HepG2 (cell line): Measurements from ENCODE around the gene DCUN1D2. TPM values are rescaled to one million over a fixed set of nuclear protein-coding genes. Genes with fewer than 3 reads are reported as not detected.

Source experiments
- ELF1 ChIP-seq: sonication (generic); formaldehyde crosslinking; IDR thresholded peaks from 2 replicates; pipeline ENCODE4 v1.4.0; 2020; ENCODE audit warnings: missing genetic modification reagents
- HNF4G ChIP-seq, 2 experiments: sonication (generic) in 1 of 2; formaldehyde crosslinking in 1 of 2; IDR thresholded peaks; 2 replicates each; pipeline versions ENCODE4 v1.4.0 to v1.6.1; 2011 to 2020; ENCODE audit warnings: borderline replicate concordance in 2 of 2, low read depth in 2 of 2, mild to moderate bottlenecking in 2 of 2, low read length in 1 of 2, missing genetic modification reagents in 1 of 2, moderate library complexity in 1 of 2
- HNRNPLL ChIP-seq: fragments of 200-400 bp; formaldehyde crosslinking; IDR thresholded peaks from 2 replicates; pipeline ENCODE4 v1.6.1; 2017; ENCODE audit warnings: mild to moderate bottlenecking, low read depth, low read length; ENCODE audit not compliant: poor library complexity, severe bottlenecking
- NFYB ChIP-seq: sonication (generic); formaldehyde crosslinking; IDR thresholded peaks from 2 replicates; pipeline ENCODE4 v1.4.0; 2020; ENCODE audit warnings: missing genetic modification reagents
- RFX1 ChIP-seq: fragments of 450-650 bp; IDR thresholded peaks from 2 replicates; pipeline ENCODE4 v1.6.1; 2017
- U2AF1 ChIP-seq: fragments of 200-400 bp; formaldehyde crosslinking; optimal IDR thresholded peaks from 2 replicates; pipeline ENCODE3; 2017; ENCODE audit warnings: mild to moderate bottlenecking, low read depth, low read length
- ZBTB3 ChIP-seq: sonication (generic); formaldehyde crosslinking; IDR thresholded peaks from 2 replicates; pipeline ENCODE4 v1.4.0; 2020; ENCODE audit warnings: low read depth, mild to moderate bottlenecking, moderate library complexity, missing genetic modification reagents, borderline replicate concordance
- ZNF17 ChIP-seq: sonication (generic); formaldehyde crosslinking; IDR thresholded peaks from 2 replicates; pipeline ENCODE4 v1.5.0; 2020; ENCODE audit warnings: mild to moderate bottlenecking, missing genetic modification reagents
- ZNF234 ChIP-seq: sonication (generic); formaldehyde crosslinking; conservative IDR thresholded peaks from 2 replicates; pipeline ENCODE4 v1.5.1; 2020; ENCODE audit warnings: mild to moderate bottlenecking, missing genetic modification reagents
- ZNF264 ChIP-seq: sonication (generic); formaldehyde crosslinking; IDR thresholded peaks from 2 replicates; pipeline ENCODE4 v1.4.0; 2020; ENCODE audit warnings: missing genetic modification reagents
- ZNF274 ChIP-seq: sonication (generic); formaldehyde crosslinking; IDR thresholded peaks from 2 replicates; pipeline ENCODE4 v1.5.1; 2020; ENCODE audit warnings: mild to moderate bottlenecking, missing genetic modification reagents
- ZNF703 ChIP-seq: sonication (generic); formaldehyde crosslinking; IDR thresholded peaks from 2 replicates; pipeline ENCODE4 v1.5.1; 2020; ENCODE audit warnings: missing genetic modification reagents, mild to moderate bottlenecking, moderate library complexity, borderline replicate concordance
- ZNF75D ChIP-seq: sonication (generic); formaldehyde crosslinking; IDR thresholded peaks from 2 replicates; pipeline ENCODE4 v1.8.1; 2023; ENCODE audit warnings: missing genetic modification reagents, mild to moderate bottlenecking, borderline replicate concordance
- polyA plus RNA-seq, 8 experiments: library from polyadenylated mRNA; depleted of rRNA in 3 of 8; stranded (reverse) in 7 of 8; unstranded in 1 of 8; fragments of >200 nt; fragmentation: Illumina TruSeq in 4 of 8; extraction: Trizol in 4 of 8; gene quantifications; 2 replicates each; pipeline versions ENCODE4 v1.2.1 to v1.2.3, GENCODE V29; 2011 to 2016; ENCODE audit warnings: low read depth in 4 of 8, missing spikeins in 1 of 8, mixed read lengths in 1 of 8; ENCODE audit not compliant: insufficient read depth in 1 of 8
- total RNA-seq, 5 experiments: library from RNA; depleted of rRNA; stranded (reverse); fragments of >200 nt; fragmentation: Illumina TruSeq; extraction: Trizol; gene quantifications; 2 replicates each; pipeline ENCODE4 v1.2.3, GENCODE V29; 2016; ENCODE audit warnings: low read depth in 1 of 5
- TF ChIP-seq, protein P1 (sequence below): sonication (generic); formaldehyde crosslinking; IDR thresholded peaks from 2 replicates; pipeline ENCODE4 v1.4.0; 2020; ENCODE audit warnings: mild to moderate bottlenecking, low read depth, missing genetic modification reagents
- TF ChIP-seq, protein P2 (sequence below): sonication (generic); formaldehyde crosslinking; IDR thresholded peaks from 2 replicates; pipeline ENCODE4 v1.5.0; 2020; ENCODE audit warnings: missing genetic modification reagents, mild to moderate bottlenecking, borderline replicate concordance
- TF ChIP-seq, protein P3 (sequence below): IDR thresholded peaks from 2 replicates; pipeline ENCODE4 v1.6.1; 2016; ENCODE audit warnings: low read depth, control low read depth
- TF ChIP-seq, protein P4 (sequence below), 2 experiments: sonication (generic) in 1 of 2; formaldehyde crosslinking in 1 of 2; IDR thresholded peaks; 2 replicates each; pipeline versions ENCODE4 v1.4.0 to v1.6.1; 2016 to 2020; ENCODE audit warnings: borderline replicate concordance in 1 of 2, low read depth in 1 of 2, mild to moderate bottlenecking in 1 of 2, missing genetic modification reagents in 1 of 2
- TF ChIP-seq, protein P5 (sequence below): sonication (generic); formaldehyde crosslinking; IDR thresholded peaks from 2 replicates; pipeline ENCODE4 v1.4.0; 2020; ENCODE audit warnings: mild to moderate bottlenecking, low read depth, missing genetic modification reagents

Gene DCUN1D2
- total and polyA plus RNA-seq, 2 of the 13 experiments (the other 11 are each of a cell fraction or from before 2014, with no cell fraction given) = 9.1 to 9.6 TPM

DNA sequence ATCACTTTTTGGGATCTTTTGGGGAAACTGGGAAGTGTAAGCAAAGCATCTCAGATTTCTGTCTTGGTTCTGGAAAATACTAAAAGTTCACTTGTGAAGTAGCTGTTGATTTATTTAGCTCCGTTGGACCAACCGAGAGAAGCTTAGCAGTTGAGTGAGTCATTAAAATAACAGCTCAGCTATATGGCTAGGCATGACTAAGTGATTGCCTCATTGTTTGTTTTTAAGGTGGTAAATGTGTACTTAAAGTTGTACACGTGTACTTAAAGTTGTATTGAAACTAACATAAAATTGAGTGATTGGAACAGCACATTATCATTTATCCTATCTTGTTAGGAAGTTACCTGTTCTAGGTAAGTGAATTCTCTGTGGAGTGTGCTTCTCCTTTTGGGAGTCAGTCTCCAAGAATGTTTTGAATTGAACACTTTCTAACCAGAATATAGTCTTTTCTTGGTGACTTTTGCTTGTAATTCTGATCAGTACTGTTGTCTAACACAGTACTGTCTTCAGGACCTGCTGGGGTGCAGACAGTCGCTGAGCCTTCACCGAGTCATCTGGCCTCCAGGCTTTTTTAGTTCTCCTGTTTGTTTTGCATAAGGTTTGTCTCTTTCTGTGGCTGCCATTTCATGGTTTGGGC is 2.9 kb upstream of the DCUN1D2 start (continued):
- no peak for TF ChIP-seq ZNF703 (CRISPR knock-in tag)
- TF ChIP-seq, protein P1, sequence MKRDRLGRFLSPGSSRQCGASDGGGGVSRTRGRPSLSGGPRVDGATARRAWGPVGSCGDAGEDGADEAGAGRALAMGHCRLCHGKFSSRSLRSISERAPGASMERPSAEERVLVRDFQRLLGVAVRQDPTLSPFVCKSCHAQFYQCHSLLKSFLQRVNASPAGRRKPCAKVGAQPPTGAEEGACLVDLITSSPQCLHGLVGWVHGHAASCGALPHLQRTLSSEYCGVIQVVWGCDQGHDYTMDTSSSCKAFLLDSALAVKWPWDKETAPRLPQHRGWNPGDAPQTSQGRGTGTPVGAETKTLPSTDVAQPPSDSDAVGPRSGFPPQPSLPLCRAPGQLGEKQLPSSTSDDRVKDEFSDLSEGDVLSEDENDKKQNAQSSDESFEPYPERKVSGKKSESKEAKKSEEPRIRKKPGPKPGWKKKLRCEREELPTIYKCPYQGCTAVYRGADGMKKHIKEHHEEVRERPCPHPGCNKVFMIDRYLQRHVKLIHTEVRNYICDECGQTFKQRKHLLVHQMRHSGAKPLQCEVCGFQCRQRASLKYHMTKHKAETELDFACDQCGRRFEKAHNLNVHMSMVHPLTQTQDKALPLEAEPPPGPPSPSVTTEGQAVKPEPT (CRISPR knock-in tag) = no peak
- no peak for TF ChIP-seq ZNF75D (CRISPR knock-in tag)
- TF ChIP-seq ZBTB3 (CRISPR knock-in tag) = no peak
- TF ChIP-seq, protein P2, sequence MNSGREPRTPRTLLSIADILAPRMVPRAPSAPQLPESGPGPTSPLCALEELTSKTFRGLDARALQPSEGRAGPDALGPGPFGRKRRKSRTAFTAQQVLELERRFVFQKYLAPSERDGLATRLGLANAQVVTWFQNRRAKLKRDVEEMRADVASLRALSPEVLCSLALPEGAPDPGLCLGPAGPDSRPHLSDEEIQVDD (CRISPR knock-in tag) = no peak
- no peak for TF ChIP-seq ZNF17 (CRISPR knock-in tag)
- no peak for TF ChIP-seq ZNF264 (CRISPR knock-in tag)
- TF ChIP-seq HNF4G (IDR thresholded peaks at IDR 0.05; ENCODE audit: borderline replicate concordance, low read depth, low read length) = no peak
- no peak for TF ChIP-seq HNF4G (CRISPR knock-in tag; IDR thresholded peaks at IDR 0.05; ENCODE audit: borderline replicate concordance, low read depth)
- TF ChIP-seq ZNF274 = no peak
- TF ChIP-seq HNRNPLL = no peak
- TF ChIP-seq, protein P3, sequence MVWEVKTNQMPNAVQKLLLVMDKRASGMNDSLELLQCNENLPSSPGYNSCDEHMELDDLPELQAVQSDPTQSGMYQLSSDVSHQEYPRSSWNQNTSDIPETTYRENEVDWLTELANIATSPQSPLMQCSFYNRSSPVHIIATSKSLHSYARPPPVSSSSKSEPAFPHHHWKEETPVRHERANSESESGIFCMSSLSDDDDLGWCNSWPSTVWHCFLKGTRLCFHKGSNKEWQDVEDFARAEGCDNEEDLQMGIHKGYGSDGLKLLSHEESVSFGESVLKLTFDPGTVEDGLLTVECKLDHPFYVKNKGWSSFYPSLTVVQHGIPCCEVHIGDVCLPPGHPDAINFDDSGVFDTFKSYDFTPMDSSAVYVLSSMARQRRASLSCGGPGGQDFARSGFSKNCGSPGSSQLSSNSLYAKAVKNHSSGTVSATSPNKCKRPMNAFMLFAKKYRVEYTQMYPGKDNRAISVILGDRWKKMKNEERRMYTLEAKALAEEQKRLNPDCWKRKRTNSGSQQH (CRISPR knock-in tag) = no peak
- TF ChIP-seq, protein P4, sequence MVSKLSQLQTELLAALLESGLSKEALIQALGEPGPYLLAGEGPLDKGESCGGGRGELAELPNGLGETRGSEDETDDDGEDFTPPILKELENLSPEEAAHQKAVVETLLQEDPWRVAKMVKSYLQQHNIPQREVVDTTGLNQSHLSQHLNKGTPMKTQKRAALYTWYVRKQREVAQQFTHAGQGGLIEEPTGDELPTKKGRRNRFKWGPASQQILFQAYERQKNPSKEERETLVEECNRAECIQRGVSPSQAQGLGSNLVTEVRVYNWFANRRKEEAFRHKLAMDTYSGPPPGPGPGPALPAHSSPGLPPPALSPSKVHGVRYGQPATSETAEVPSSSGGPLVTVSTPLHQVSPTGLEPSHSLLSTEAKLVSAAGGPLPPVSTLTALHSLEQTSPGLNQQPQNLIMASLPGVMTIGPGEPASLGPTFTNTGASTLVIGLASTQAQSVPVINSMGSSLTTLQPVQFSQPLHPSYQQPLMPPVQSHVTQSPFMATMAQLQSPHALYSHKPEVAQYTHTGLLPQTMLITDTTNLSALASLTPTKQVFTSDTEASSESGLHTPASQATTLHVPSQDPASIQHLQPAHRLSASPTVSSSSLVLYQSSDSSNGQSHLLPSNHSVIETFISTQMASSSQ (IDR thresholded peaks at IDR 0.05; ENCODE audit: low read depth) = 0 out of 2 replicates have a peak, but pooled peaks have one; percentile 27
- TF ChIP-seq, protein P4 (CRISPR knock-in tag; IDR thresholded peaks at IDR 0.05; ENCODE audit: borderline replicate concordance) = no peak
- no peak for TF ChIP-seq NFYB (CRISPR knock-in tag)
- no peak for TF ChIP-seq ZNF234
- TF ChIP-seq U2AF1 = no peak
- TF ChIP-seq, protein P5, sequence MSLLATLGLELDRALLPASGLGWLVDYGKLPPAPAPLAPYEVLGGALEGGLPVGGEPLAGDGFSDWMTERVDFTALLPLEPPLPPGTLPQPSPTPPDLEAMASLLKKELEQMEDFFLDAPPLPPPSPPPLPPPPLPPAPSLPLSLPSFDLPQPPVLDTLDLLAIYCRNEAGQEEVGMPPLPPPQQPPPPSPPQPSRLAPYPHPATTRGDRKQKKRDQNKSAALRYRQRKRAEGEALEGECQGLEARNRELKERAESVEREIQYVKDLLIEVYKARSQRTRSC = no peak
- TF ChIP-seq ELF1 (CRISPR knock-in tag) = no peak
- TF ChIP-seq RFX1 = no peak
